Cardiac fibroblast (primary cell): Measurements from ENCODE around the gene ABR.

ENCODE experiments used
- DNase-seq, 2 donors: peaks; one replicate each; pipeline versions ENCODE4 v3.0.0 to v3.0.0-alpha.2; 2010; ENCODE audit warnings: low read depth in 2 of 2
- H3K4me3 ChIP-seq, 2 donors: replicated peaks in 1 of 2; 1 replicate in 1 of 2; 2 replicates in 1 of 2; pipeline ENCODE4 v1.5.1; 2011; ENCODE audit warnings: low read depth in 2 of 2, low read length in 2 of 2, mild to moderate bottlenecking in 2 of 2, moderate library complexity in 1 of 2
- CTCF ChIP-seq: IDR thresholded peaks from one replicate; pipeline ENCODE4 v1.5.1; 2011; ENCODE audit warnings: low read depth, mild to moderate bottlenecking, low read length, inconsistent platforms

Gene ABR

GRCh38 chr17:1035546-1036170 is 144.1 kb downstream of the ABR start:
- no peak for DNase-seq
- TF ChIP-seq CTCF = no peak
- H3K4me3 ChIP-seq = no peak overlapping the region

GRCh38 chr17:1034652-1035210 is 145.1 kb downstream of the ABR start:
- no peak for DNase-seq
- no peak overlapping the region for H3K4me3 ChIP-seq
- no peak for TF ChIP-seq CTCF

- no peak overlapping the region for H3K4me3 ChIP-seq
- no peak for TF ChIP-seq CTCF
- no peak for DNase-seq
Observed at GRCh38 chr17:1033503-1033902, 146.3 kb downstream of the ABR start.

- H3K4me3 ChIP-seq = no peak overlapping the region
- no peak for DNase-seq
- no peak for TF ChIP-seq CTCF
Observed at GRCh38 chr17:1032391-1032790, 147.4 kb downstream of the ABR start.

GRCh38 chr17:1031711-1032110 is 148.1 kb downstream of the ABR start:
- peak; percentile 35 to 70 for DNase-seq
- H3K4me3 ChIP-seq = no peak overlapping the region
- TF ChIP-seq CTCF = no peak

- no peak for TF ChIP-seq CTCF
- H3K4me3 ChIP-seq = no peak overlapping the region
- DNase-seq = peak in 1 of 2 donors; percentile 17
Observed at GRCh38 chr17:1030684-1031532, 148.9 kb downstream of the ABR start.
